ENCODE results near the gene TLCD3B. TPM values are rescaled to one million over a fixed set of nuclear protein-coding genes. Genes with fewer than 3 reads are reported as not detected.

TLCD3B gene
- polyA plus RNA-seq, 1 donor from 2014 or later, result 18.9 TPM

GRCh38 chr16:29978564-29979270 is 52.4 kb downstream of the TLCD3B start:
- peaks cover 41% of the 10 kb centered on the region for H3K79me2 ChIP-seq (replicated peaks; ENCODE audit: insufficient read depth, low read length)
- no peaks in the 10 kb centered on the region for H3F3A ChIP-seq (ENCODE audit: insufficient read depth, low read length, poor library complexity, severe bottlenecking)
- TF ChIP-seq SMC3 (conservative IDR thresholded peaks at IDR 0.05; ENCODE audit: poor library complexity) (no peak), MXI1 (conservative IDR thresholded peaks at IDR 0.05; ENCODE audit: poor library complexity, severe bottlenecking) (no peak), CTCF (IDR thresholded peaks at IDR 0.05; ENCODE audit: poor library complexity, severe bottlenecking) (no peak), TAF1 (IDR thresholded peaks at IDR 0.05; ENCODE audit: low read depth) (no peak), EZH2 (IDR thresholded peaks at IDR 0.05; ENCODE audit: borderline replicate concordance, insufficient read depth, low read length, poor library complexity, severe bottlenecking) (no peak), REST (IDR thresholded peaks at IDR 0.05; ENCODE audit: borderline replicate concordance) (no peak), EP300 (conservative IDR thresholded peaks at IDR 0.05; ENCODE audit: poor library complexity, severe bottlenecking) (no peak), POLR2AphosphoS5 (IDR thresholded peaks at IDR 0.05) (no peak), RAD21 (conservative IDR thresholded peaks at IDR 0.05) (no peak)
- H3K36me3 ChIP-seq (ENCODE audit: insufficient read depth, low read length), result no peaks in the 10 kb centered on the region
- no peak overlapping the region for H3K4me2 ChIP-seq (ENCODE audit: low read length)
- H3K9me2 ChIP-seq (ENCODE audit: insufficient read depth, low read length), result no peaks in the 10 kb centered on the region
- H3K4me3 ChIP-seq (ENCODE audit: low read length), result no peak overlapping the region
- H4K20me1 ChIP-seq (ENCODE audit: insufficient read depth), result peaks cover 12% of the 10 kb centered on the region
- no peak overlapping the region for H3K9ac ChIP-seq (ENCODE audit: low read length)
- H3K27ac ChIP-seq (ENCODE audit: low read length), result no peak overlapping the region
- no peaks in the 10 kb centered on the region for H3K27me3 ChIP-seq (ENCODE audit: insufficient read depth, low read depth, low read length)
- H3K9me3 ChIP-seq (ENCODE audit: low read length), result no peaks in the 10 kb centered on the region
- no peak overlapping the region for H2AFZ ChIP-seq (ENCODE audit: low read depth, low read length)

- Histone ChIP-seq H2AFZ (ENCODE audit: low read depth, low read length) (no peak overlapping the region), H3K9ac (ENCODE audit: low read length) (no peak overlapping the region), H3K9me3 (ENCODE audit: low read length) (no peaks in the 10 kb centered on the region), H3K27ac (ENCODE audit: low read length) (no peak overlapping the region), H3F3A (ENCODE audit: insufficient read depth, low read length, poor library complexity, severe bottlenecking) (no peaks in the 10 kb centered on the region), H4K20me1 (ENCODE audit: insufficient read depth) (peaks cover 12% of the 10 kb centered on the region), H3K4me3 (ENCODE audit: low read length) (no peak overlapping the region), H3K36me3 (ENCODE audit: insufficient read depth, low read length) (no peaks in the 10 kb centered on the region), H3K9me2 (ENCODE audit: insufficient read depth, low read length) (no peaks in the 10 kb centered on the region), H3K4me2 (ENCODE audit: low read length) (no peak overlapping the region), H3K27me3 (ENCODE audit: insufficient read depth, low read depth, low read length) (no peaks in the 10 kb centered on the region), H3K79me2 (replicated peaks; ENCODE audit: insufficient read depth, low read length) (peaks cover 41% of the 10 kb centered on the region)
- TF ChIP-seq SMC3 (conservative IDR thresholded peaks at IDR 0.05; ENCODE audit: poor library complexity) (no peak), EP300 (conservative IDR thresholded peaks at IDR 0.05; ENCODE audit: poor library complexity, severe bottlenecking) (no peak), RAD21 (conservative IDR thresholded peaks at IDR 0.05) (no peak), TAF1 (IDR thresholded peaks at IDR 0.05; ENCODE audit: low read depth) (no peak), POLR2AphosphoS5 (IDR thresholded peaks at IDR 0.05) (no peak), REST (IDR thresholded peaks at IDR 0.05; ENCODE audit: borderline replicate concordance) (no peak), CTCF (IDR thresholded peaks at IDR 0.05; ENCODE audit: poor library complexity, severe bottlenecking) (no peak), EZH2 (IDR thresholded peaks at IDR 0.05; ENCODE audit: borderline replicate concordance, insufficient read depth, low read length, poor library complexity, severe bottlenecking) (no peak), MXI1 (conservative IDR thresholded peaks at IDR 0.05; ENCODE audit: poor library complexity, severe bottlenecking) (no peak)
Observed at GRCh38 chr16:29978081-29978480, 53.0 kb downstream of the TLCD3B start.

Data from neural cell (in vitro differentiated cells).